Left ventricle myocardium inferior (tissue), 1 donor: Measurements from ENCODE around the gene LYPD6. TPM values are rescaled to one million over a fixed set of nuclear protein-coding genes. Genes with fewer than 3 reads are reported as not detected.

Experiments used
- DNase-seq: peaks from one replicate; pipeline ENCODE4 v3.0.0-alpha.2; 2020
- H3K27ac ChIP-seq: fragments of 200-600 bp; replicated peaks from 2 replicates; pipeline ENCODE4 v1.8.0; 2021
- H3K27me3 ChIP-seq: fragments of 200-600 bp; 2 replicates; pipeline ENCODE4 v1.8.0; 2021; ENCODE audit warnings: low read depth
- H3K36me3 ChIP-seq: fragments of 200-600 bp; 2 replicates; pipeline ENCODE4 v1.8.0; 2021
- H3K4me1 ChIP-seq: fragments of 200-600 bp; 2 replicates; pipeline ENCODE4 v1.8.0; 2021
- H3K4me3 ChIP-seq: fragments of 200-600 bp; 2 replicates; pipeline ENCODE4 v1.8.0; 2021; ENCODE audit warnings: mild to moderate bottlenecking, moderate library complexity
- H3K9me3 ChIP-seq: fragments of 200-600 bp; replicated peaks from 2 replicates; pipeline ENCODE4 v1.8.0; 2021
- CTCF ChIP-seq: fragments of 200-600 bp; IDR thresholded peaks from 2 replicates; pipeline ENCODE4 v1.8.0; 2021; ENCODE audit warnings: antibody characterized with exemption, mild to moderate bottlenecking, borderline replicate concordance
- intact Hi-C: fragments of 100-400 bp; cut with micrococcal nuclease; formaldehyde crosslinking; loops from one replicate; pipeline ENCODE4 v1.11.0; 2022
- total RNA-seq: library from RNA; stranded (reverse); fragmentation: NEBNext Ultra II Directional; extraction: Animal tissue kit (Norgen Biotek cat#: 25700); gene quantifications from one replicate; pipeline ENCODE4 v1.2.1, GENCODE V29; 2021
- donor health status: DM: no; HTN: yes; CAD: no; lungs with severe emphysema.

Gene LYPD6
- total RNA-seq, 1 donor from 2014 or later: 0.08 TPM

GRCh38 chr2:149451417-149452165 lies 121.2 kb downstream of the LYPD6 start:
- Histone ChIP-seq H3K4me3 (no peak overlapping the region), H3K36me3 (no peaks in the 10 kb centered on the region), H3K9me3 (no peaks in the 10 kb centered on the region), H3K4me1 (no peaks in the 10 kb centered on the region), H3K27me3 (no peaks in the 10 kb centered on the region), H3K27ac (no peak overlapping the region)
- no peak for TF ChIP-seq CTCF
- intact Hi-C loops: no loop called here
- DNase-seq: no peak

- intact Hi-C loops: no loop called here
- no peak for TF ChIP-seq CTCF
Observed at GRCh38 chr2:149456285-149456684, 125.9 kb downstream of the LYPD6 start.

GRCh38 chr2:149458502-149458901 lies 128.1 kb downstream of the LYPD6 start:
- intact Hi-C loops: no loop called here
- Histone ChIP-seq H3K27ac (no peak overlapping the region), H3K9me3 (peaks cover 52% of the 10 kb centered on the region)

More at GRCh38 chr2:149456285-149456684, 125.9 kb downstream of the LYPD6 start:
- no peak overlapping the region for H3K27ac ChIP-seq
- no peak overlapping the region for H3K4me3 ChIP-seq
- H3K36me3 ChIP-seq: no peaks in the 10 kb centered on the region
- no peak for DNase-seq
- no peaks in the 10 kb centered on the region for H3K27me3 ChIP-seq
- H3K9me3 ChIP-seq: peaks cover 35% of the 10 kb centered on the region
- H3K4me1 ChIP-seq: no peaks in the 10 kb centered on the region

GRCh38 chr2:149463328-149464002 lies 133.1 kb downstream of the LYPD6 start:
- no peaks in the 10 kb centered on the region for H3K27me3 ChIP-seq
- intact Hi-C loops: no loop called here
- DNase-seq: no peak
- no peaks in the 10 kb centered on the region for H3K4me1 ChIP-seq
- H3K36me3 ChIP-seq: no peaks in the 10 kb centered on the region
- no peak overlapping the region for H3K4me3 ChIP-seq
- H3K27ac ChIP-seq: no peak overlapping the region
- no peak for TF ChIP-seq CTCF
- peaks cover 44% of the 10 kb centered on the region for H3K9me3 ChIP-seq

More at GRCh38 chr2:149458502-149458901, 128.1 kb downstream of the LYPD6 start:
- Histone ChIP-seq H3K4me1 (no peaks in the 10 kb centered on the region), H3K4me3 (no peak overlapping the region), H3K36me3 (no peaks in the 10 kb centered on the region), H3K27me3 (no peaks in the 10 kb centered on the region)
- no peak for TF ChIP-seq CTCF
- DNase-seq: no peak

DNA sequence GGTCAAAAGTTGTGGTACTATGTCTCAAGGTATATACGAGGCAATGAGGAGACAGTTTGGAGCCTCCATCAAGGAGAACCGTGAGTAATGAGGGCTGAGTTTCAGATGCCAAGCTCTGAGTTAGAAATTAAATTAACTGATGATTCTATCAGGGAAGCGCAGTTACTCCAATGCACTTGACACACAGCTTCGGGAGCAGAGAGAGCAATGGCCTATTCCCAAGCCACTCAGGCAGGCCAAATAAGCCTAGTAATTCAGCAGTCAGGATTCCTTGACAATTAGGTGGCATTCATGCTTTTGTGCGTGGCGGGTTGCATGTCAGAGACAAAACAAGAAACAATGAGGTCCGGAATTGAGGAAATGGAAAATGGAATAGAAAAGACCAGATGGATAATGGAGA lies 134.0 kb downstream of the LYPD6 start:
- Histone ChIP-seq H3K27me3 (no peaks in the 10 kb centered on the region), H3K4me1 (no peaks in the 10 kb centered on the region), H3K4me3 (no peak overlapping the region), H3K36me3 (no peaks in the 10 kb centered on the region), H3K27ac (no peak overlapping the region), H3K9me3 (peaks cover 34% of the 10 kb centered on the region)
- no peak for TF ChIP-seq CTCF
- intact Hi-C loops: no loop called here
- DNase-seq: no peak
